Upper lobe of left lung (tissue), 4 donors: ENCODE measurements around the gene HS3ST3B1.

ENCODE experiments used
- EP300 ChIP-seq, 4 donors: sonication (generic); formaldehyde crosslinking; IDR thresholded peaks; one replicate each; pipeline ENCODE4 v1.5.1; 2017; ENCODE audit warnings: antibody characterized with exemption in 4 of 4, control low read depth in 2 of 4
- POLR2A ChIP-seq, 4 donors: fragments of 450-650 bp; IDR thresholded peaks; one replicate each; pipeline ENCODE4 v1.5.1; 2016 to 2017; ENCODE audit warnings: antibody characterized with exemption in 4 of 4, mild to moderate bottlenecking in 2 of 4
- TF ChIP-seq, protein P1 (sequence below), 6 experiments: fragments of 450-650 bp in 4 of 6; fragments of 200-600 bp in 2 of 6; sonication (generic) in 2 of 6; IDR thresholded peaks; one replicate each; pipeline ENCODE4 v1.5.1; 2016 to 2019; ENCODE audit warnings: antibody characterized with exemption in 6 of 6

GRCh38 chr17:14270508-14270907 is 30.4 kb upstream of the HS3ST3B1 start:
- TF ChIP-seq EP300 (IDR thresholded peaks at IDR 0.05), result no peak
- TF ChIP-seq, protein P1, sequence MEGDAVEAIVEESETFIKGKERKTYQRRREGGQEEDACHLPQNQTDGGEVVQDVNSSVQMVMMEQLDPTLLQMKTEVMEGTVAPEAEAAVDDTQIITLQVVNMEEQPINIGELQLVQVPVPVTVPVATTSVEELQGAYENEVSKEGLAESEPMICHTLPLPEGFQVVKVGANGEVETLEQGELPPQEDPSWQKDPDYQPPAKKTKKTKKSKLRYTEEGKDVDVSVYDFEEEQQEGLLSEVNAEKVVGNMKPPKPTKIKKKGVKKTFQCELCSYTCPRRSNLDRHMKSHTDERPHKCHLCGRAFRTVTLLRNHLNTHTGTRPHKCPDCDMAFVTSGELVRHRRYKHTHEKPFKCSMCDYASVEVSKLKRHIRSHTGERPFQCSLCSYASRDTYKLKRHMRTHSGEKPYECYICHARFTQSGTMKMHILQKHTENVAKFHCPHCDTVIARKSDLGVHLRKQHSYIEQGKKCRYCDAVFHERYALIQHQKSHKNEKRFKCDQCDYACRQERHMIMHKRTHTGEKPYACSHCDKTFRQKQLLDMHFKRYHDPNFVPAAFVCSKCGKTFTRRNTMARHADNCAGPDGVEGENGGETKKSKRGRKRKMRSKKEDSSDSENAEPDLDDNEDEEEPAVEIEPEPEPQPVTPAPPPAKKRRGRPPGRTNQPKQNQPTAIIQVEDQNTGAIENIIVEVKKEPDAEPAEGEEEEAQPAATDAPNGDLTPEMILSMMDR (IDR thresholded peaks at IDR 0.05), result no peak
- no peak for TF ChIP-seq POLR2A (IDR thresholded peaks at IDR 0.05)
